Fibroblast of peridontal ligament (primary cell): ENCODE measurements around the gene SLC35D3.
"Not testable (repeated sequence)": the region's sequence is repeated elsewhere in the genome, so short reads cannot be mapped to it uniquely, and the experiment has no call there.

ENCODE experiments used
- DNase-seq: peaks from one replicate; pipeline ENCODE4 v3.0.0-alpha.2; 2010; ENCODE audit errors: extremely low read depth

Gene SLC35D3

DNA sequence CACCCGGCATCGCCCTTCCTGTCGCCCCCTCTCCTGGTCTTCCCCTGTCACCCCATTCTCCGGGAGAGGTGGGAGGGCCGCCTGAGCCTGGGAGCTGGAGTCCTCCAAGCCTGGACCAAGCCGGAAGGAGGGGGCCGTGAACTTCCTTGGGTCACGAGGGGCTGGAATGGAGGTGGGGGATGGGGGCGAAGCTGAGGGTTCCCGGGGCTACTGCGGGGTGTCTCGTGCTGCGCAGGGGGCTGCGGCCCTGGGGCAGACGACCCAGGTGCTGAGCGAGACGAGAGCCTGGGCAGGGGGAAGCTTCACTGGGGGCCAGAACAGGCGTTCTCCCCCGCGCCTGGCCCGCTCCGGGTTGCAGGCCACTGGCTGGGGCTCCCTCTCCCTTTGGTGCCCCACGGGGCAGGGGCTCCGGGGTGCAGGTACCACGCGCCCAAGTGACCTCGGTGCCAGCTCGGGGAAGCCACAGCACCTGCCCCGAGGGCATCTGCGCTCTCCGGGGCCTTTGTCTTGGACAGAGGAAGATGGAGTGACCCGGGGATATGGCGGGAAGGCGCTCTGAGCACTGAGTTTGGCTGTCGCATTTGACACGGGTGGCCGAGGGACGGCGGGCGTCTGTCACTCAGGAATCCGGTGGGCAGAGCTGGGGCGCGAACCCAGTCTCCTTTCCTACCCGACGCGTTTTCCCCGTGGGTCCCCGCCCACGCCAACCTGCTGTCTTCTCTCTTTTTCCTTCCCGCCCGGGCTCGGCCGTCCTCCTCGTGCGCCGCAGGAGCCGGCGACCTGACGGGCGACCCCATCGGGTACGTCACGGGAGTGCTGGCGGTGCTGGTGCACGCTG lies 1.2 kb downstream of the SLC35D3 start:
- no peak for DNase-seq

DNA sequence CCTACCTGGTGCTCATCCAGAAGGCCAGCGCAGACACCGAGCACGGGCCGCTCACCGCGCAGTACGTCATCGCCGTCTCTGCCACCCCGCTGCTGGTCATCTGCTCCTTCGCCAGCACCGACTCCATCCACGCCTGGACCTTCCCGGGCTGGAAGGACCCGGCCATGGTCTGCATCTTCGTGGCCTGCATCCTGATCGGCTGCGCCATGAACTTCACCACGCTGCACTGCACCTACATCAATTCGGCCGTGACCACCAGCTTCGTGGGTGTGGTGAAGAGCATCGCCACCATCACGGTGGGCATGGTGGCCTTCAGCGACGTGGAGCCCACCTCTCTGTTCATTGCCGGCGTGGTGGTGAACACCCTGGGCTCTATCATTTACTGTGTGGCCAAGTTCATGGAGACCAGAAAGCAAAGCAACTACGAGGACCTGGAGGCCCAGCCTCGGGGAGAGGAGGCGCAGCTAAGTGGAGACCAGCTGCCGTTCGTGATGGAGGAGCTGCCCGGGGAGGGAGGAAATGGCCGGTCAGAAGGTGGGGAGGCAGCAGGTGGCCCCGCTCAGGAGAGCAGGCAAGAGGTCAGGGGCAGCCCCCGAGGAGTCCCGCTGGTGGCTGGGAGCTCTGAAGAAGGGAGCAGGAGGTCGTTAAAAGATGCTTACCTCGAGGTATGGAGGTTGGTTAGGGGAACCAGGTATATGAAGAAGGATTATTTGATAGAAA lies 2.0 kb downstream of the SLC35D3 start:
- no peak for DNase-seq

DNA sequence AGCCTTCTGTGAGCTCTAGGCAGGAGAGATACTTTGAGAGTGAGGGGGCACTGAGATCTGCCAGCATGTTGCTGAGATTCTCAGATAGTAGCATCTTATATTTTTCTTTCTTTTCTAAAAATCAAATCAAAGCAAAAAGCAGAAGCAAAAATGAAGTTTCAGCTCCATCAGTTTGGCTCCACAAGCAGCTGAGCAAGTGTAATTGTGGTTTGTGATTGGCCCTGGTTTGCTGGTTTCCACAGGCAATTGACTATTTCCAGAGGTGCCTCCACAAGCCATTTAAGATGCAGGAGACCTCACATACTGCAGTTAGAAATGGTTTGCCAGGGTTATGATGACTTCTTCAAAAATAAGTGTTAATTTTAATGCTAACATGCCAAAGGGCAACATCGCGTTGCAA lies 4.3 kb downstream of the SLC35D3 start:
- DNase-seq: no peak

DNA sequence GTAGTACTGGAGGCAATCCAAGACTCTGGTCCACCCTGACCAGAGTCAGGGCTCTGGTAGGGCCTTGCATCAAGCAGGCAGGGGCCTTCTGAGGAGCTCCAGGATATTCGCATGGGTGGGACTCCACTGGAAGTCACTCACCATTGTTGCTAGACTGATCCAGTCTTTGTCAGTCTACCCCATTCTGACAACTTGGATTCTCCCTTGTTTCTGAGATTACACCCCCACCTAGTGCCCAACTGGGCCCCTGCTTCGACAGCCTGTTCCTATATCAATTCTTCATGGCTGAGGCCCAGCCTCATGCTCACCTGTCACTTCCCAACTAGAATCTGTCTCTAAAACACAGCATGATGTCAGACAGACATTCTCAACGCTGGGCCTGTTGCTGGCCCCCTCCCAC lies 5.2 kb downstream of the SLC35D3 start:
- no peak for DNase-seq

DNA sequence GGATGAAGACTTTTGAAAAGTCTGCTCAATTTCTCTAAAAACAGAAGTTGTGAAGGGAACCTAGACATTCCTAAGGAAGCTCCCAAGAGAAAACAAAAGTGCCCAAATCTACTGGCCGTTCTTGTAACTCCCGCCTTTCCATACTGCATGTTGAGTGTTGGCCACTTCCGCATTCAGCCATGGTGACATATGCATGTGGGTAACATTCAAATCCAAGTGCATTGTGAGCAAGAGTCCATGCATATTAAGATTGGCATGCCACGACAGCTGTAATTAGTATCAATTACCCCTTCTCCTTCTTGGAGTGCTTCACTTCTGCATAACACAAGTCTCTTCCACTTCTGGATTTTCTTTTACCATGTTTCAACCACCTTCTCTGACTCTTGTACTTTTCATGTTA lies 8.4 kb downstream of the SLC35D3 start:
- DNase-seq: no peak

DNA sequence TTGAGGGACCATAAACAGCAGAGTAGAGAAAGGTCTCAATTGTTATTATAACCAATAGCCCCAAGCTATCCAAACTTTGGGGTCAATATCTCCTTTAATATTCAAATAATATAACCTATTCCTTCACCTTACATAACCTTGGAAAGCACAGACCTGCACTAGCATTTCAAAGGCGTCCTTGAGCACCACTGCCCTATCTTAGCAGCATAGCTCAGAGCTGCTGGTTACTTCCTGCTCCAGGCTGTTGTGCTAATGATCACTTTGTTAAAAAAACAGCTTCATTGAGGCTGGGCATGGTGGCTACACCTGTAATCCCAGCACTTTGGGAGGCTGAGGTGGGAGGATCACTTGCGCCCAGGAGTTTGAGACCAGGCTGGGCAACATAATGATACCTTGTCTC lies 10.5 kb downstream of the SLC35D3 start:
- no peak for DNase-seq

DNA sequence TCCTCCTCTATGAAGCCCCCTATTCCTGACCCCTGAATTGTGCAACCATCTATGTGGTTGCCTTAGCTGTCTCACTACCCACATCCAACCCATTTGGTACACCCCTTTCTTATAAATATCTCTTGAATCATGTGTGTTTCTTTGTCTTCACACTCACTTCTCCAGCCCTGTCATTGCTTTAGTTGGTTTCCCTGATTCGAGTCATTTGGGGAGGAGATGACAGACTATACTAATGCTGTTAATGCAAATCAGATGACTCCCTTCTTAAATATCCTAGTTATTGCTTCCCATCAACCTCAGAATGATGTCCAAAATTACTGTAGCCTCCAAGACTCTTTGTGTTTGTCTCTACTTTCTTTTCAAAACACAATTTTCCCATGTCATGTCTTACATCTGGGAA lies 23.0 kb downstream of the SLC35D3 start:
- DNase-seq: no peak

DNA sequence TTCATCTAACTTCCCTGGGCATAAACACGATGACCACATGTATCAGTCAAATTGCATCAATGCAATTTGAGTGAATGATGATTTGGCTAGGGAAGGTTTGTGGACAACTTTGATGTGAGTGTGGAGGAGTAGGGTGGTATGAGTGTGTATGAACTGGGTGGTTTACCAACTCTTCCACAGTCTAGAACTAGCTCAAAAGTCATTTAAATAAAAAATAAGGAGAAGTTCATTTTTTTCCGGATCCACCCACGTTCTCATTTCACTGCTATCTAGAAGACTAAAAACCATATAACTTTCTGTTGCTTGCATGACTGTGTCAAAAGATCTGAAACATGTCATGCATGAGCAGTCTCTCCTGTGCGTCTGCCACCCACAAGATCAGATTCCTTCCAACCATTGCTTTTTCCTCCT lies 23.6 kb downstream of the SLC35D3 start:
- no peak for DNase-seq

DNA sequence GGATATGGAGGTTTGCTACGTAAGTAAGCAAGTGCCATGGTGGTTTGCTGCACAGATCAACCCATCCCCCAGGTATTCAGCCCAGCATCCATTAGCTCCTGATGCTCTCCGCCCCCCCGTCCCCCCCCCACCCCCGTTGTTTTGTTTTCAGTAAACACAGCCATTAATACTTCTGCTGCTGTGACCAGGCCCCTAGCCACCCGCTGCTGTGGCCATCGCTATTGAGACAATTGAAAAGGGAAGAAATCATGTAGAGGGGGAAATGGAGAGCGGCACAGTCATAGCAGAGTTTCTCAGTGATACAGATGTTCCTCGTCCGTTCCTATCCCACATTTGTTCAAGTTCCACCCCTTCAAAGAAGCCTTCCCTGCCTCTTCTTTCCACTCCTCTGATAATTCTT lies 24.9 kb downstream of the SLC35D3 start:
- DNase-seq: no peak

DNA sequence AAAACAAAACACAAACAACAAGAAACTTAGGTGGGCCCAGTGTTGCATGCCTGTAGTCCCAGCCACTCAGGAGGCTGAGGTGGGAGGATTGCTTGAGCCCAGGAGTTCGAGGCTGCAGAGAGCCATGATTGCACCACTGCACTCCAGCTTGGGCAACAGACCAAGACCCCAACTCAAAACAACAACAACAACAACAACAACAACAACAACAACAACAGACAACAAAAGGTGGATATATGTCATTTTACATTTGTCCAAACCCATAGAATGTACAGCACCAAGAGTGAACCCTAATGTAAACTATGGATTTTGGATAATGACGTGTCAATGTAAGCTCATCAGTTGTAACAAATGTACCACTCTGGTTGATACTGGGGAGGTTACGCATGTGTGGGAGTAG lies 27.9 kb downstream of the SLC35D3 start:
- not testable (repeated sequence) for DNase-seq

DNA sequence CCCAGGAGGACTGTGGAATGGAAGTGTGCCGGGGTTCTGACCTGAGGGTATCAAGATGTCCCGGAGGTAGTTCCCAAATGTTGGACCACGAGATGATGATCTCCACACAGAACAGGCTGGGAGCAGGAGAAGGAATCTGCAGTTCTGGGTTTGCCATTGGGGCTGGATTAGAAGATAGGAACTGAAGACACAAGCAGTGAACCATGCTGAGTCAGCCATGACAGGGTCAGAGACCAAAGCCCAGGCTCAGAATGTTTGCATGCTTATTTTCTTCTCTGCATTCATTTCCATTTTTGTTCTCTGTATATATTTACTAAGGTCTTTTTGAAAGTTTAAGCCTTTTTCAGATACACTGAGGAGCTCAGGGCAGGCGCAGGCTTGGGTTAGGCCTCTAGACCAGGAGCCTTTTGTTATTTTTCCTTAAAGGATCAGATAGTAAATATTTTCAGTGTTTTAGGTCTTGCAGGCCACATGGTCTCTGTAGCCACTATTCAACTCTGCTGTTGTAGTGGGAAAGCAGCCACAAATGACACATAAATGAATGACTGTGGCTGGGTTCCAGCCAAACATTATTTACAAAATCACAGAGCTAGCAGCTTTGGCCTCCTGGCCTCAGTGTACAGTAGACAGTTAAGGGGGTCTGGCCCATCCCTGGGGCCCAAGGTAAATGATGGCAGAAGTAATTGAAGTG lies 28.5 kb downstream of the SLC35D3 start:
- DNase-seq: no peak

DNA sequence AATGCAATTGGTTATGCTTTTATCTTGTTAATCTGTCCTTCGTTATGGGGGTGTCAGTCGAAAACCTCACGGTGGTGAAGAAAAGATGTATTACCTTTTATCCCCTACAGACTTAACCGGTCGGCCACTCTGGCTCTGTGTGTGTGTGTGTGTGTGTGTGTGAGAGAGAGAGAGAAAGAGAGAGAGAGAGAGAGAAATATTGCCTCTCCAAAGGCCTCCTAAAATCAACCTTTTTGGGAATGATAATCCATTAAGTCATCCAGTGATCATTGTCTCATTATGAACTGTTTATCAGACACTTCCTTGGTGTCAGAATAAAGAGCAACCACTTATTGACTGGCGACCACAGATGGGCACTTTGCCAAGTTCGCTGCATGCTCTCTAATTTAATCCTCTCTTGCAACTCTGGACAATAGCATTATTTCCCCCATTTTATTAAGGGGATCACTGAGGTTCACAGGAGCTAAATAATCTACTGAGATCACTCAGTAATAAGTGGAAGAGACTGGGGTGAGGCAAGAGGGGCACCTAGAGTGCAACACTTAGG lies 30.7 kb downstream of the SLC35D3 start:
- no peak for DNase-seq

DNA sequence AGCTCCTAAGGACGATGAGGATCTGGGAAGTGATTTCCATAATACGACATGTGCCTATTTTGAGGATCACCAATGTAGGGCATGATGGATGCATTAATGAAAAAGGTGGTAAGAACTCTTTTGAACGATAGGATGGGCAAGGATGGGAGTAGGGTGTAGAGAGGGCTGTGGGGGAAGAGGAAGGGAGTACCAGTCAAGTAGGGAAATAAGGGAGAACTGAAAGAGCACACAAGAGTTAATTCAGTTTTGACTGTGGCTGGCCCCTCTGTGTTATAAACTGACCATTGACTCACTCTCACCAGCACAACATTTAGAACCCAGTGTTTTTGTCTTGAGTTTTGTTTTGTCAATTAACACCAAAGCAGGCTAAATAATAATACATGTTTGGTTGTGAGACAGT lies 33.0 kb downstream of the SLC35D3 start:
- DNase-seq: no peak

DNA sequence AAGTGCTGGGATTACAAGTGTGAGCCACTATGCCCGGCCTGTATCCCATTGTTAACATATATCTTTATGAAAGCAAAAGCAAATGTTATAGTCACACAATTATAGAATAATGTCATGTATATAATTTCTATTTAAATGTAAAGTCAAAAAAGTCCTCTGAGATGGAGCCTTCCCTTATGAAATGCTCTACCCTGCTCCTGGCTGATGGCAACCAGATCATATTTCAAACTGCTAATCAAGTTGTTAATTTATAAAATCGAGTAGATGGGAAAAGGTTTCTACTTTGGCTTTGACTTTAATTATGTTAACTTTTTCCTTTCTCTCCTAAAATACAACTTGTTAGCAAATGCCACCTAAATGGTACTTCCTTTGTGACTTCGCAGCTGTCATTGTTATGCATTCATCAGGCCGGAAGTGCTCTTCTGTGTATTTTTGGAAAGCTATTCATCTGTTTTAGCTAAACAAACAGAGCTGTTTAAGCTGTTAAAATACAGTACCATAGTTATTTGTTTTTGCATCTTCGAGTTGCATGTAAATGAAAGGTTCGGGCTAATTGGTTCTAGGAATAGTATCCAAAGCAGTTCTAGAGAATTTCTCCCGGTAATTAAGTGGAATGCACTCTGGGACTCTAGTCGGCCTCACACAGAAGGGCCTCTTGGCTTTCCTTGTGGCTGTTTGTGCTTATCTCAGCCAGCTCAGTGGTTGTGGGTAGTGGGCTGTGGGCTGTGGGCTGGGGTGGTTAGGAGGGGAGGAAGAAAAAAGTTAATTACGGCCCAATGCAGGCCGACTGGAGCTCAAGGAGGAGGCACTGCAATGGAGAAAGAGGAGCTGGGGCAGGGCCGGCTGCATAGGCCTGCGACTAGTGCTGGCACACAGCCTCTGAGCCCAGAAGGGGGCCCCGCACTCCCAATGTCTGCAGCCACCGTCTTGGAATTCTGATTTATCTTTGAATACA lies 34.8 kb downstream of the SLC35D3 start:
- DNase-seq: no peak

DNA sequence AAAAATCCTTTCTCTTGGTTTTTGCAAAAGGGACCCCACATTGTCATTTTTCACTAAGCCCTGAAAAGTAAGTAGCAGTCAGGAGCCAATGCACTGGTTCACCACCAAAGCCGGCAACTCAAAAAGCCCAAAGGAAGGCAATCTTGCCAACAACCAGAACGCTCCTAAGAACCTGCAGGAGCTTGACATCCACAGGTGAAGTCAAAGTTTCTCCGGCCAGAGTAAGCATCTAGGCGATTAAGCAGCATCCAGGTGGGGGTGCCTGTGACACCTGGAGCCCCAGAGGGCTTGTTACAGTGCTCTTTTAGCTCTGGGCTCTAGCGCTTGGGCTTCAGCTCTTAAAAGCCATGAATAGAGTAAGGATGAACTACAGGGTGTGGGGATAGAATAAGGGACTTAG lies 36.1 kb downstream of the SLC35D3 start:
- no peak for DNase-seq

DNA sequence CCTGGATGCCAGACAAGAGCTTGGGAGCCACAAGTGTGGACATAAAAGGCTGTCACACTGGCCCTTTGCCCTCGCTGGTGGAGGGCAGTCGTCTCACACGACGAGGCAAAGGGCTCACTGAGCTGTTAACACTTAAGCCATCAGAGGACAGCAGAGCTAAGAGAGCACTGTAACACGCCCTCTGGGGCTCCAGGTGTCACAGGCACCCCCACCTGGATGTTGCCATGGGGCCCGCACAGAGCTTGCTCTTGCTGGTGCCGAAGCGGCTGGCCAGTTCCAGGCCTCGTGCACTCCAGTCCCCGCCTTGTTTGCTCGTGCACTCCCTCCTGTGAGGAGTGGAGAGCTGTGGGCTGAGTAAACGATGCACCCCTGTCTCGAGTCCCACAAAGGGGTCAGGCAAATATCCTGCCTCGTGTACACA lies 37.4 kb downstream of the SLC35D3 start:
- no peak for DNase-seq

DNA sequence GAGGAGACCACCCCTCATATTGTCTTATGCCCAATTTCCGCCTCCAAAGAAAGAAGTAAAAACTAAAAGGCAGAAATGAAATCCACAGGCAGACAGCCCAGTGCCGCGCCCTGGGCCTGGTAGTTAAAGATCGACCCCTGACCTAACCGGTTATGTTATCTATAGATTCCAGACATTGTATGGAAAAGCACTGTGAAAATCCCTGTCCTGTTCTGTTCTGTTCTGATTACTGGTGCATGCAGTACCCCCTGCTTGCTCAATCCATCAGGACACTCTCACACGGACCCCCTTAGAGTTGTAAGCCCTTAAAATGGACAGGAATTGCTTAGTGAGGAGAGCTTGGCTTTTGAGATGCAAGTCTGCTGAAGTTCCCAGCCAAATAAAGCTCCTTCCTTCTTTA lies 37.8 kb downstream of the SLC35D3 start:
- not testable (repeated sequence) for DNase-seq

DNA sequence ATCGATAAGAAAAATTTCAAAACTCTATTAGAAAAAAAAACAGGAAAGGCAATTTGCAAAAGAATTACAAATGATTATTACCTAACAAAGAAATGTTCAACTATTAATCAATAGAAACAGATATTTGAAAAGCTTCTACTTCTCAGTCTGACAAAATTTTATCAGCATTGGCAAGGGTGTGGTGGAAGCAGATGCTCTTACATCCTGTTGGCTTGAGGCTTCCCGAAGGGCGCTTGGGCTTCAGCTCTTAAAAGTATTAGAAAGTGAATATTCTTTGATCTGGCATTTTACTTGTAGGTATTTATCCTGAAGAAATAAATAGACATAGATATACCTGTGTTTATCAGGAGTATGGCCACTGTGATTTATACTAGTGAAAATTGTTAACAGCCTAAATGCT lies 38.7 kb downstream of the SLC35D3 start:
- DNase-seq: no peak

DNA sequence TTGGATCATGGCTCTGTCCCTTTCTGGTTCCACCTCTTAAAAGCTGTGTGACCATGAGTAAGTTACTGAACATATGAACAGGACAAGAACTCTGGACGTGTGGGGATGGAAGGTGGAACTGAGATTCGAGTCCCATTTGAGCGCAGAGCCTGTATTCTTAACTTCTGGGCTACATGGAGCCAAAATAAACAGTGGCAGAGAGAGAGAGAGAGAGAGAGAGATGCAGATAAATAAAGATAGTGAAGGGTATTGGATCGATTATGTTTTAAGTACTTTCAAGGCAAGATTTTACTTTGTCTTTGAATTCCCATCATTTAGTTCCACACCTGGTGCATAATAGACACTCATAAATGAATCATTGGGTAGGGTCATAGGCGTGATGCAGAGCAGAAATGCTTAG lies 39.7 kb downstream of the SLC35D3 start:
- no peak for DNase-seq

DNA sequence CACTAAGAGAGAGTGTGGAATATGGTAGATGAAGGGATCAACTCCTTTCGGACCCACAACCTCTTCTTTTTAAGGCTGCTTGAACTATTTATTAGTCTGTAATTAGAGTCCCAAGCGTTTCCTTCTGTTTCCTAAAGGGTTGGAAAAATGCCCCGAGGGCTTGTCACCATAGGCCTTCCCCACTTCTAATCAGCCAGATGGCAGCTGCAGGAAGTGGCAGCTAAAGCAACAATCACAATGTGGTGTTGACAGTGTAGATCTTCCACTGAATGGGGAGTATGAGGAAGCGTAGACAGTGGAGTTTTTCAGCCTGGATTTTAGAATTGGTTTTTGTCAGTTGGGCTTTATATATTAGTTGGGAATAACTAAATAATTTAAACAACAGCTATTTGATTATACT lies 40.6 kb downstream of the SLC35D3 start:
- DNase-seq: no peak

DNA sequence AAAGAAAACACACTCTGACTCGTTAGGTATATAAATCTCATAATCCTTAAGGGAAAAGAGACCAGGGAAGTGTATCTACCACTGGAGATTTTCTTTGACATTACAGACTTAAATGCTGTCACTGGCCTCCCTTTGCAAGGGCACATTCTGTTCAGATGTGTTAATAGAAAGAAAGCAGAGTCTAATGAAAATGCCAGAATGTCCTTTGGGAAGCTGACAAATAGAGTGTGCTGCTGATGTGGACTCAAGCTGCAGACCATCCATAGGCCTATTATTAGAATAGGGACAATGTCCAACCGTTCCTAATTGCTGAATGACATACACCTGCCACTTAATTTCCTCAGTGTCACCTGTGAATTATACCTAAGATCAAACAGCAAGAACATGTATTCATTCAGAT lies 41.2 kb downstream of the SLC35D3 start:
- no peak for DNase-seq
